ENCODE data around the gene MRPL4. TPM values are rescaled to one million over a fixed set of nuclear protein-coding genes. Genes with fewer than 3 reads are reported as not detected.
A peak's percentile ranks its signal among the peaks of the same experiment; 100 is the strongest.

The MRPL4 gene
- total RNA-seq, 3 donors from 2014 or later (not counting 1 experiment from before 2014, with no cell fraction given): 34.5 to 41.6 (median 40.2) TPM

GRCh38 chr19:10220695-10221094, 31.3 kb upstream of the MRPL4 start:
- Histone ChIP-seq H3K4me1 (ENCODE audit: control insufficient read depth, insufficient read depth, low read length) (peaks cover 4% of the 10 kb centered on the region), H3K4me3 (ENCODE audit: low read length) (no peak overlapping the region), H3K27ac (ENCODE audit: low read length) (no peak overlapping the region), H3K36me3 (ENCODE audit: control insufficient read depth, insufficient read depth, low read length) (no peaks in the 10 kb centered on the region), H3K27me3 (ENCODE audit: control insufficient read depth, insufficient read depth, low read length) (no peaks in the 10 kb centered on the region), H3K9me3 (ENCODE audit: control insufficient read depth, insufficient read depth, low read length) (no peaks in the 10 kb centered on the region)
- Mint-ChIP-seq H3K9me3 (no peaks in the 10 kb centered on the region), H3K27me3 (ENCODE audit: low read depth in 2 of 2) (no peaks in the 10 kb centered on the region), H3K36me3 (no peaks in the 10 kb centered on the region), H3K4me1 (peaks cover 0 to 8% of the 10 kb centered on the region in 2 donors), H3K27ac (no peak overlapping the region), H3K4me3 (no peak overlapping the region)
- ATAC-seq: no peak
- no peak for DNase-seq
- WGBS (ENCODE audit: insufficient coverage): 92% methylated on average over 5 of the region's 7 CpGs
- intact Hi-C loops (cut with micrococcal nuclease): no loop called here
- TF ChIP-seq CTCF (IDR thresholded peaks at IDR 0.05): no peak

- H3K4me1 Mint-ChIP-seq: peaks cover 0 to 8% of the 10 kb centered on the region in 2 donors
These were observed 29.7 kb upstream of the MRPL4 start for GRCh38 chr19:10222201-10222890.

GRCh38 chr19:10223488-10224213, 28.4 kb upstream of the MRPL4 start:
- intact Hi-C loops (cut with micrococcal nuclease): no loop called here
- H3K27ac Mint-ChIP-seq: peak overlapping the region in 1 of 2 donors; percentile 14

More at GRCh38 chr19:10222201-10222890, 29.7 kb upstream of the MRPL4 start:
- Mint-ChIP-seq H3K4me3 (no peak overlapping the region), H3K36me3 (no peaks in the 10 kb centered on the region), H3K9me3 (no peaks in the 10 kb centered on the region), H3K27me3 (ENCODE audit: low read depth in 2 of 2) (no peaks in the 10 kb centered on the region), H3K27ac (no peak overlapping the region)
- Histone ChIP-seq H3K27me3 (ENCODE audit: control insufficient read depth, insufficient read depth, low read length) (no peaks in the 10 kb centered on the region), H3K4me3 (ENCODE audit: low read length) (no peak overlapping the region), H3K36me3 (ENCODE audit: control insufficient read depth, insufficient read depth, low read length) (no peaks in the 10 kb centered on the region), H3K27ac (ENCODE audit: low read length) (no peak overlapping the region), H3K9me3 (ENCODE audit: control insufficient read depth, insufficient read depth, low read length) (no peaks in the 10 kb centered on the region), H3K4me1 (ENCODE audit: control insufficient read depth, insufficient read depth, low read length) (peaks cover 4% of the 10 kb centered on the region)
- ATAC-seq: no peak
- DNase-seq: no peak
- intact Hi-C loops (cut with micrococcal nuclease): no loop called here
- WGBS (ENCODE audit: insufficient coverage): 57% methylated on average over 10 of the region's 14 CpGs
- TF ChIP-seq CTCF (IDR thresholded peaks at IDR 0.05): no peak

More at GRCh38 chr19:10223488-10224213, 28.4 kb upstream of the MRPL4 start:
- Mint-ChIP-seq H3K4me3 (no peak overlapping the region), H3K9me3 (no peaks in the 10 kb centered on the region), H3K27me3 (ENCODE audit: low read depth in 2 of 2) (no peaks in the 10 kb centered on the region), H3K4me1 (peaks cover 0 to 12% of the 10 kb centered on the region in 2 donors), H3K36me3 (no peaks in the 10 kb centered on the region)
- 95% methylated on average over 28 of the region's 28 CpGs for WGBS (ENCODE audit: insufficient coverage)
- no peaks in the 10 kb centered on the region for H3K9me3 ChIP-seq (ENCODE audit: control insufficient read depth, insufficient read depth, low read length)
- peaks cover 9% of the 10 kb centered on the region for H3K4me1 ChIP-seq (ENCODE audit: control insufficient read depth, insufficient read depth, low read length)
- no peak overlapping the region for H3K27ac ChIP-seq (ENCODE audit: low read length)
- no peaks in the 10 kb centered on the region for H3K36me3 ChIP-seq (ENCODE audit: control insufficient read depth, insufficient read depth, low read length)
- no peaks in the 10 kb centered on the region for H3K27me3 ChIP-seq (ENCODE audit: control insufficient read depth, insufficient read depth, low read length)
- DNase-seq: no peak
- TF ChIP-seq CTCF (IDR thresholded peaks at IDR 0.05): no peak
- no peak for ATAC-seq
- no peak overlapping the region for H3K4me3 ChIP-seq (ENCODE audit: low read length)
